Endothelial cell of umbilical vein (primary cell): ENCODE data around the gene NFATC1. TPM values are rescaled to one million over a fixed set of nuclear protein-coding genes. Genes with fewer than 3 reads are reported as not detected.

Experiments used
- BruUV-seq: library from RNA; stranded (reverse); fragments of 400-500 nt; replicated peaks from 2 replicates; lab custom pipeline; 2021; lab: Mats Ljungman, UMichigan
- CTCF ChIA-PET: fragments of 300-600, 350-600 bp; sonication (Branson Sonifier 250); formaldehyde crosslinking; loops from one replicate; lab custom pipeline; 2021; ENCODE audit warnings: antibody characterized with exemption, inconsistent platforms; lab: Charles Lee
- POLR2A ChIA-PET: fragments of 300-600, 350-600 bp; sonication (Branson Sonifier 250); formaldehyde crosslinking; loops from one replicate; lab custom pipeline; 2021; ENCODE audit warnings: antibody characterized with exemption, inconsistent platforms; lab: Charles Lee
- DNase-seq: peaks from one replicate; pipeline ENCODE4 v3.0.0-alpha.2; 2011; ENCODE audit warnings: low read depth, low spot score
- FAIRE-seq: peaks from 2 replicates; lab custom pipeline; 2011; peaks lifted over from hg19 to GRCh38; lab: Jason Lieb, UNC
- H2AFZ ChIP-seq: 2 replicates; pipeline ENCODE4 v1.6.0; 2012; ENCODE audit warnings: low read depth, low read length, control low read depth, inconsistent platforms
- H3K27ac ChIP-seq: 2 replicates; pipeline ENCODE4 v1.5.1; 2011; ENCODE audit warnings: low read depth, mild to moderate bottlenecking, control low read depth, low read length, moderate library complexity; ENCODE audit not compliant: insufficient read depth
- H3K27me3 ChIP-seq, 2 experiments: 2 replicates each; pipeline versions ENCODE4 v1.6.0 to v1.6.1; 2011; ENCODE audit warnings: low read length in 2 of 2, mixed read lengths in 1 of 2; ENCODE audit not compliant: control insufficient read depth in 2 of 2, insufficient read depth in 2 of 2
- H3K36me3 ChIP-seq, 2 experiments: 2 replicates in 1 of 2; 3 replicates in 1 of 2; pipeline ENCODE4 v1.5.1; 2011; ENCODE audit warnings: low read length in 2 of 2, mild to moderate bottlenecking in 1 of 2, moderate library complexity in 1 of 2; ENCODE audit not compliant: control insufficient read depth in 2 of 2, insufficient read depth in 2 of 2; ENCODE audit errors: extremely low read depth in 1 of 2
- H3K4me1 ChIP-seq: 3 replicates; pipeline ENCODE4 v1.5.1; 2011; ENCODE audit warnings: mild to moderate bottlenecking, low read length; ENCODE audit not compliant: control insufficient read depth, insufficient read depth; ENCODE audit errors: extremely low read depth
- H3K4me2 ChIP-seq: 2 replicates; pipeline ENCODE4 v1.6.1; 2011; ENCODE audit warnings: low read length, control low read depth, mixed read lengths; ENCODE audit not compliant: insufficient read depth
- H3K4me3 ChIP-seq, 3 experiments: fragments of 200-600 bp in 1 of 3; sonication (generic), shearing (Covaris generic) in 1 of 3; replicated peaks in 1 of 3; 2 replicates each; pipeline ENCODE4 v1.5.1; 2011 to 2016; ENCODE audit warnings: control low read depth in 3 of 3, low read length in 3 of 3, mild to moderate bottlenecking in 2 of 3, inconsistent platforms in 1 of 3, low read depth in 1 of 3, moderate library complexity in 1 of 3; ENCODE audit not compliant: insufficient read depth in 1 of 3
- H3K79me2 ChIP-seq: 2 replicates; pipeline ENCODE4 v1.6.0; 2012; ENCODE audit warnings: low read length, inconsistent platforms; ENCODE audit not compliant: control insufficient read depth, insufficient read depth
- H3K9ac ChIP-seq: replicated peaks from 2 replicates; pipeline ENCODE3; 2011; ENCODE audit warnings: low read length, control low read depth; ENCODE audit not compliant: insufficient read depth; ENCODE audit errors: extremely low read depth
- H3K9me1 ChIP-seq: replicated peaks from 3 replicates; pipeline ENCODE4 v1.6.0; 2011; ENCODE audit warnings: mild to moderate bottlenecking, low read length; ENCODE audit not compliant: control insufficient read depth, insufficient read depth; ENCODE audit errors: extremely low read depth
- H3K9me3 ChIP-seq: replicated peaks from 2 replicates; pipeline ENCODE4 v1.5.1; 2012; ENCODE audit warnings: low read length, inconsistent platforms; ENCODE audit not compliant: control insufficient read depth, insufficient read depth
- H4K20me1 ChIP-seq: replicated peaks from 2 replicates; pipeline ENCODE3; 2011; ENCODE audit warnings: mild to moderate bottlenecking, low read length; ENCODE audit not compliant: control insufficient read depth, insufficient read depth; ENCODE audit errors: extremely low read depth
- EZH2 ChIP-seq: IDR thresholded peaks from 2 replicates; pipeline ENCODE4 v1.6.1; 2012; ENCODE audit warnings: borderline replicate concordance, low read depth, mild to moderate bottlenecking, moderate library complexity, low read length, inconsistent platforms; ENCODE audit not compliant: severe bottlenecking
- FOS ChIP-seq: IDR thresholded peaks from 2 replicates; pipeline ENCODE4 v1.6.1; 2011; ENCODE audit warnings: mild to moderate bottlenecking, low read length, moderate library complexity, borderline replicate concordance; ENCODE audit not compliant: insufficient read depth
- GATA2 ChIP-seq: IDR thresholded peaks from 2 replicates; pipeline ENCODE4 v1.7.0; 2011; ENCODE audit warnings: low read depth, mild to moderate bottlenecking, moderate library complexity, mixed read lengths, low read length; ENCODE audit not compliant: insufficient read length, insufficient read depth
- JUN ChIP-seq: IDR thresholded peaks from 2 replicates; pipeline ENCODE4 v1.6.1; 2011; ENCODE audit warnings: borderline replicate concordance, low read depth; ENCODE audit not compliant: insufficient read length, insufficient read depth
- MYC ChIP-seq: IDR thresholded peaks from one replicate; pipeline ENCODE4 v1.6.1; 2011; ENCODE audit warnings: mild to moderate bottlenecking, low read depth, low read length
- POLR2A ChIP-seq: IDR thresholded peaks from 2 replicates; pipeline ENCODE4 v1.6.1; 2012; ENCODE audit warnings: low read depth, mild to moderate bottlenecking, control low read depth, low read length
- POLR2AphosphoS5 ChIP-seq: IDR thresholded peaks from 2 replicates; pipeline ENCODE4 v1.6.1; 2012; ENCODE audit warnings: low read depth, mild to moderate bottlenecking, control low read depth, low read length, moderate library complexity; ENCODE audit not compliant: insufficient read depth
- dilution Hi-C: fragments of 300-500 bp; cut with MboI; formaldehyde crosslinking; loops from one replicate; pipeline ENCODE4 v1.15.0; 2019; ENCODE audit warnings: low sequenced_read_pairs; ENCODE audit not compliant: extremely low pct_ligation_motif_present
- intact Hi-C: fragments of 100-400 bp; cut with micrococcal nuclease; formaldehyde crosslinking; loops from one replicate; pipeline ENCODE4 v1.10.0; 2022
- polyA plus RNA-seq, 4 experiments: library from polyadenylated mRNA; depleted of rRNA in 3 of 4; stranded (reverse) in 3 of 4; unstranded in 1 of 4; fragments of >200 nt; gene quantifications; 2 replicates each; pipeline versions ENCODE4 v1.2.1 to v1.2.3, GENCODE V29; 2011 to 2012; ENCODE audit warnings: missing spikeins in 1 of 4
- total RNA-seq: library from RNA; stranded (reverse); gene quantifications from 2 replicates; pipeline ENCODE4 v1.2.3, GENCODE V29; 2021
- TF ChIP-seq, protein P1 (sequence below): IDR thresholded peaks from 2 replicates; pipeline ENCODE4 v1.6.1; 2011; ENCODE audit not compliant: insufficient read depth, insufficient read length
- TF ChIP-seq, protein P2 (sequence below), 2 donors: IDR thresholded peaks; 1 replicate in 1 of 2; 2 replicates in 1 of 2; pipeline ENCODE4 v1.5.1; 2011; ENCODE audit warnings: low read length in 2 of 2, mild to moderate bottlenecking in 2 of 2, moderate library complexity in 2 of 2, control low read depth in 1 of 2, inconsistent platforms in 1 of 2, low read depth in 1 of 2; ENCODE audit not compliant: insufficient read depth in 1 of 2; ENCODE audit errors: extremely low read depth in 1 of 2

The NFATC1 gene
- total and polyA plus RNA-seq, 2 donors (not counting 3 experiments of a cell fraction or from before 2014, with no cell fraction given) = 11.1 to 30.0 TPM

DNA sequence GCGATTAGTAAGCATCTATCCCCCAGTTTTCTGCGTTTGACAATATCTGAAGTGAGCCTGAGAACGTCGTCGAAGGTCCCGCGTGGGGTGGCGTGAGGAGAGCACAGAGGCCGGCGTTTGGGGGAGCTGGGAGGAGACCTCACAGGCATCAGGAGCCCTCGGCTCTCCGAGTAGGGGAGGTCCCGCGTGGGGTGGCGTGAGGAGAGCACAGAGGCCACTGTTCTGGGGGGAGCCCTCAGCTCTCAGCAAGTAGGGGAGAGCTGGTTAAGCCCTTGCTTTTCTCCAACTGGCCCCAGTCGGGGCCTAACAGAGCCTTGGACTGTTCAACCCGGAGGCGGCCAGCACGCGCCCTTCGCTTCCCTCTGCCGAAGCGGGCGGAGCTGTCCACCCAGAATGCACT, 134.3 kb downstream of the NFATC1 start:
- no peaks in the 10 kb centered on the region for H3K9me1 ChIP-seq
- H4K20me1 ChIP-seq = no peaks in the 10 kb centered on the region
- dilution Hi-C loops = no loop called here
- ChIA-PET POLR2A (no interaction called here), CTCF (interaction anchor here (0.6 to 5.6 kb wide), 9 partner anchors 23 to 154 kb away, joined by 3 to 50 read pairs (median 5); partner anchors contain the start of gene NFATC1)
- peaks cover 0 to 3% of the 10 kb centered on the region in 2 experiments for H3K36me3 ChIP-seq
- H3K79me2 ChIP-seq = no peaks in the 10 kb centered on the region
- intact Hi-C loops = loop anchor here (1.0 kb wide), 1 partner anchor 114 kb away; no protein-coding TSS in a partner anchor
- H3K4me2 ChIP-seq = no peak overlapping the region
- TF ChIP-seq POLR2A = no peak
- no peak for TF ChIP-seq GATA2
- TF ChIP-seq MYC = no peak
- no peak for TF ChIP-seq FOS
- no peak for TF ChIP-seq EZH2
- TF ChIP-seq POLR2AphosphoS5 = no peak
- TF ChIP-seq, protein P1, sequence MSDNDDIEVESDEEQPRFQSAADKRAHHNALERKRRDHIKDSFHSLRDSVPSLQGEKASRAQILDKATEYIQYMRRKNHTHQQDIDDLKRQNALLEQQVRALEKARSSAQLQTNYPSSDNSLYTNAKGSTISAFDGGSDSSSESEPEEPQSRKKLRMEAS = no peak
- no peak for TF ChIP-seq JUN
- TF ChIP-seq, protein P2, sequence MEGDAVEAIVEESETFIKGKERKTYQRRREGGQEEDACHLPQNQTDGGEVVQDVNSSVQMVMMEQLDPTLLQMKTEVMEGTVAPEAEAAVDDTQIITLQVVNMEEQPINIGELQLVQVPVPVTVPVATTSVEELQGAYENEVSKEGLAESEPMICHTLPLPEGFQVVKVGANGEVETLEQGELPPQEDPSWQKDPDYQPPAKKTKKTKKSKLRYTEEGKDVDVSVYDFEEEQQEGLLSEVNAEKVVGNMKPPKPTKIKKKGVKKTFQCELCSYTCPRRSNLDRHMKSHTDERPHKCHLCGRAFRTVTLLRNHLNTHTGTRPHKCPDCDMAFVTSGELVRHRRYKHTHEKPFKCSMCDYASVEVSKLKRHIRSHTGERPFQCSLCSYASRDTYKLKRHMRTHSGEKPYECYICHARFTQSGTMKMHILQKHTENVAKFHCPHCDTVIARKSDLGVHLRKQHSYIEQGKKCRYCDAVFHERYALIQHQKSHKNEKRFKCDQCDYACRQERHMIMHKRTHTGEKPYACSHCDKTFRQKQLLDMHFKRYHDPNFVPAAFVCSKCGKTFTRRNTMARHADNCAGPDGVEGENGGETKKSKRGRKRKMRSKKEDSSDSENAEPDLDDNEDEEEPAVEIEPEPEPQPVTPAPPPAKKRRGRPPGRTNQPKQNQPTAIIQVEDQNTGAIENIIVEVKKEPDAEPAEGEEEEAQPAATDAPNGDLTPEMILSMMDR (IDR thresholded peaks at IDR 0.05; ENCODE audit: extremely low read depth in 1 of 2, insufficient read depth in 1 of 2, low read depth in 1 of 2, low read length in 2 of 2) = no peak
- H3K4me1 ChIP-seq = peaks cover 7% of the 10 kb centered on the region
- BruUV-seq = no TSS peak
- no peak overlapping the region for H3K4me3 ChIP-seq
- H3K27ac ChIP-seq = no peak overlapping the region
- no peaks in the 10 kb centered on the region for H3K9me3 ChIP-seq
- FAIRE-seq (no peak), DNase-seq (no peak)
- H2AFZ ChIP-seq = no peak overlapping the region
- no peak overlapping the region for H3K9ac ChIP-seq
- peaks cover 0 to 1% of the 10 kb centered on the region in 2 experiments for H3K27me3 ChIP-seq
